WTC11 (cell line): ENCODE measurements around the gene TP53BP2.

Experiments used
- CTCF ChIP-seq: fragments of 200-600 bp; IDR thresholded peaks from 2 replicates; pipeline ENCODE4 v1.8.0; 2022; ENCODE audit warnings: antibody characterized with exemption
- E2F4 ChIP-seq: sonication (generic); formaldehyde crosslinking; IDR thresholded peaks from 2 replicates; pipeline ENCODE4 v1.8.1; 2022; ENCODE audit warnings: low read depth, mild to moderate bottlenecking, moderate library complexity, missing genetic modification reagents, borderline replicate concordance
- MAX ChIP-seq: sonication (generic); formaldehyde crosslinking; IDR thresholded peaks from 2 replicates; pipeline ENCODE4 v1.8.0; 2022; ENCODE audit warnings: mild to moderate bottlenecking, missing genetic modification reagents
- NFYB ChIP-seq: sonication (generic); formaldehyde crosslinking; conservative IDR thresholded peaks from 2 replicates; pipeline ENCODE4 v1.8.0; 2022; ENCODE audit warnings: low read depth, missing genetic modification reagents
- NR1H2 ChIP-seq: sonication (generic); formaldehyde crosslinking; IDR thresholded peaks from 2 replicates; pipeline ENCODE4 v1.9.0; 2021; ENCODE audit warnings: mild to moderate bottlenecking, moderate library complexity, missing genetic modification reagents
- PRDM15 ChIP-seq: sonication (generic); formaldehyde crosslinking; IDR thresholded peaks from 2 replicates; pipeline ENCODE4 v1.8.0; 2022; ENCODE audit warnings: missing genetic modification reagents
- USF2 ChIP-seq: sonication (generic); formaldehyde crosslinking; IDR thresholded peaks from 2 replicates; pipeline ENCODE4 v1.8.1; 2023; ENCODE audit warnings: mild to moderate bottlenecking, missing genetic modification reagents, moderate library complexity

- TF ChIP-seq PRDM15 (no peak), NFYB (no peak; the same call in 1 of the 2 replicates), USF2 (CRISPR knock-in tag) (no peak), CTCF (no peak), MAX (CRISPR knock-in tag) (no peak), E2F4 (no peak), NR1H2 (no peak)
These were observed 8.0 kb upstream of the TP53BP2 start for GRCh38 chr1:223853748-223854147.
